Measurements from ENCODE around the gene SMIM3.

DNA sequence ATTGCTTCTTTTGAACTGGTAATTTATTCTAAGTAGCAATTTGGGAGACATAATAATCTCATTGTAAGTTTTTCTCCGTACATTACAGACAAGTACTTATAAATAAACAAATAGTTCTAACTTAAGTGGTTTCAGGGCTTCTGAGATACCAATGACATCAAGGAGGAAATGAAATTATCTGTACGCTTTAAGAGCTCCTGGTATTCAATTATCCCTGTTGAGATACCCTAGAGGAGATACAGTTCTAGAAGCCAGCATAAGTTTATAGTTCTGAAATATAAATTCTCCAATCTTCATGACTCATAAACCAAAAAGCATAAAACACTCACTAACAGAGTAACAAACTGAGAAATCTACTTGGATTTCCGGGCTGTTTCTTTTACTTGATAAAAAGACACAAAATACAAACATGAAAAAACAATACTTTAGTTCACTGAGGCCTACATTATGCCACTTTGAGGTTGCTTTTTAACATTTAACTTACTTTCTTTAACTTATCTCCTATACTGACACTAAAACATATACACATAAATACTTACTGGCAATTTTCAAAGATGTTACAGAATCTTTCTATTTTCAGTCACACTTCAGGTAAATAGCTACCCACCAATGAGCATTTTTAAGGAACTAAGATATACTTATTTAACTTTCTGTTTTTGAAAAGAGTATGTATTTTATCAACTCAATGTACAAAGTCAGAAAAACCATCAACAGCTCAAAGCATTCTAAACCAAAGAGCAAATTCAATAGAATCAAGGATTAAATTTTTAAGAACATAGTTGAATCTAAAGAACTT, 27.3 kb upstream of the SMIM3 start:
- TF ChIP-seq, protein P1, sequence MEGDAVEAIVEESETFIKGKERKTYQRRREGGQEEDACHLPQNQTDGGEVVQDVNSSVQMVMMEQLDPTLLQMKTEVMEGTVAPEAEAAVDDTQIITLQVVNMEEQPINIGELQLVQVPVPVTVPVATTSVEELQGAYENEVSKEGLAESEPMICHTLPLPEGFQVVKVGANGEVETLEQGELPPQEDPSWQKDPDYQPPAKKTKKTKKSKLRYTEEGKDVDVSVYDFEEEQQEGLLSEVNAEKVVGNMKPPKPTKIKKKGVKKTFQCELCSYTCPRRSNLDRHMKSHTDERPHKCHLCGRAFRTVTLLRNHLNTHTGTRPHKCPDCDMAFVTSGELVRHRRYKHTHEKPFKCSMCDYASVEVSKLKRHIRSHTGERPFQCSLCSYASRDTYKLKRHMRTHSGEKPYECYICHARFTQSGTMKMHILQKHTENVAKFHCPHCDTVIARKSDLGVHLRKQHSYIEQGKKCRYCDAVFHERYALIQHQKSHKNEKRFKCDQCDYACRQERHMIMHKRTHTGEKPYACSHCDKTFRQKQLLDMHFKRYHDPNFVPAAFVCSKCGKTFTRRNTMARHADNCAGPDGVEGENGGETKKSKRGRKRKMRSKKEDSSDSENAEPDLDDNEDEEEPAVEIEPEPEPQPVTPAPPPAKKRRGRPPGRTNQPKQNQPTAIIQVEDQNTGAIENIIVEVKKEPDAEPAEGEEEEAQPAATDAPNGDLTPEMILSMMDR (conservative IDR thresholded peaks at IDR 0.05; ENCODE audit: low read length), result no peak
- no peak for TF ChIP-seq EZH2phosphoT487 (IDR thresholded peaks at IDR 0.05; ENCODE audit: borderline replicate concordance, low read depth, low read length)

Measured in OCI-LY7 (cell line).